ENCODE results near the gene MAGI2. TPM values are rescaled to one million over a fixed set of nuclear protein-coding genes. Genes with fewer than 3 reads are reported as not detected.
"Not testable (repeated sequence)": the region's sequence is repeated elsewhere in the genome, so short reads cannot be mapped to it uniquely, and the experiment has no call there.

Gene MAGI2
- total RNA-seq, 4 donors from 2014 or later, result 7.8 to 44.7 (median 21.1) TPM

DNA sequence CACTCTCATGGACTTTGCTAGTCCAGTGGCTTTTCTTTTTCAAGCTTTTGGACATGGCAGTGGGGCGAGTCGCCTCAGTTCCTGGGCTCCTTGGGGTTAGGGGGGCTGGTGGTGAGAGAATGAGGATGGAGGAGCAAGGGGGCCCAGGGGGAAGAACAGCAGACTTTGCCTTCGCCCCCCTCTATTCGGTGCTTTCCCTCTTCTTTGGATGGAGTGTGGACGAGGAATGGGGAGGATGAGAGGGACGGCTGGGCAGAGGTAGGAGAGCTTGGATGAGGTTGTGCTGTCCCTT is 255 bp downstream of the MAGI2 start:
- ATAC-seq, result no peak
- Histone ChIP-seq H3K9me3 (no peaks in the 10 kb centered on the region), H3K4me1 (peaks cover 8 to 51% (median 17%) of the 10 kb centered on the region in 3 donors), H3K4me3 (peak overlapping the region; percentile 79 to 89), H3K27me3 (no peaks in the 10 kb centered on the region), H3K36me3 (no peaks in the 10 kb centered on the region), H3K27ac (peak overlapping the region; percentile 55 to 97 (median 96))
- TF ChIP-seq POLR2A (IDR thresholded peaks at IDR 0.05), result no peak
- TF ChIP-seq POLR2AphosphoS5 (IDR thresholded peaks at IDR 0.05), result no peak
- TF ChIP-seq, protein P1, sequence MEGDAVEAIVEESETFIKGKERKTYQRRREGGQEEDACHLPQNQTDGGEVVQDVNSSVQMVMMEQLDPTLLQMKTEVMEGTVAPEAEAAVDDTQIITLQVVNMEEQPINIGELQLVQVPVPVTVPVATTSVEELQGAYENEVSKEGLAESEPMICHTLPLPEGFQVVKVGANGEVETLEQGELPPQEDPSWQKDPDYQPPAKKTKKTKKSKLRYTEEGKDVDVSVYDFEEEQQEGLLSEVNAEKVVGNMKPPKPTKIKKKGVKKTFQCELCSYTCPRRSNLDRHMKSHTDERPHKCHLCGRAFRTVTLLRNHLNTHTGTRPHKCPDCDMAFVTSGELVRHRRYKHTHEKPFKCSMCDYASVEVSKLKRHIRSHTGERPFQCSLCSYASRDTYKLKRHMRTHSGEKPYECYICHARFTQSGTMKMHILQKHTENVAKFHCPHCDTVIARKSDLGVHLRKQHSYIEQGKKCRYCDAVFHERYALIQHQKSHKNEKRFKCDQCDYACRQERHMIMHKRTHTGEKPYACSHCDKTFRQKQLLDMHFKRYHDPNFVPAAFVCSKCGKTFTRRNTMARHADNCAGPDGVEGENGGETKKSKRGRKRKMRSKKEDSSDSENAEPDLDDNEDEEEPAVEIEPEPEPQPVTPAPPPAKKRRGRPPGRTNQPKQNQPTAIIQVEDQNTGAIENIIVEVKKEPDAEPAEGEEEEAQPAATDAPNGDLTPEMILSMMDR (IDR thresholded peaks at IDR 0.05), result no peak
- TF ChIP-seq EP300 (IDR thresholded peaks at IDR 0.05), result no peak
- WGBS, 2 donors (ENCODE audit: low coverage in 1 of 2), result 0% methylated on average over 1 to 4 of the region's 6 CpGs

DNA sequence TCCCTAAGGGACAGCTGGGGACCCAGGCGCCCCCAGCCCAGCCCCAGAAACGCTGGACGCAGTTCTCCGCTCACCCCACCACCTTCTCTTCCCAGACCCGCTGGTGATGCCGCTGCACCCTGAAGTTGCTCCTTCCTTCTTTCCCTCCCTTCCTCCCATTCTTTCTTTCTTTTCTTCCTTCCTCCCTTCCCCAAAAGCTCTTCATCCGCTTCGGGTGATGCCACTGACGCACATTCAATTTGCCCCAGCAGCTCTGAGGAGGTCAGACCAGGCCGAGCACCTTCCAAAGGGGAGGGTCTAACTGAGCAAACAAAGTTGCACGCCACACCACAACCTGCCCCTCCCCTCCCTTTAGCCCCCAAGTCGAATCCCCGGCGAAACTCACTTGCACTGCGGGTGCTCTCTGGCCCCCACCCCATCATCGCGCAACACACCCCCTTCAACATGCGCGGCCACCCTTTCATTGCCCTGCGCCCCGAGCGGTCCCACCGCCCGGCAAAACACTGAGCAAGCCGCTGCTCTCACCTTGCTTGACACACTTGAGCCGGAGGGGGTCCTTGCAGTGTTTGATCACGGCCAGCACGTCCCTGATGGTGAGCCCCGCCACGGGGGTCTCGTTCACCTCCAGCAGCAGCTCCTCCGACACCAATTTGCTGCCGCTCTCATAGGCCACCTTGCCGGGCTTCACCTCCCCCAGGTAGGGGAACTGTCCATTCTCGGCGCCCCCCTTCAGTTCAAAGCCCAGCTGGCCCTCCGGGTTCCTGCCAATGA is 787 bp downstream of the MAGI2 start:
- Histone ChIP-seq H3K9me3 (no peaks in the 10 kb centered on the region), H3K4me3 (peak overlapping the region; percentile 79 to 89), H3K27ac (peak overlapping the region; percentile 55 to 97 (median 96)), H3K36me3 (no peaks in the 10 kb centered on the region), H3K27me3 (no peaks in the 10 kb centered on the region), H3K4me1 (peaks cover 8 to 46% (median 17%) of the 10 kb centered on the region in 3 donors)
- peak; percentile 1 for ATAC-seq
- TF ChIP-seq EP300 (IDR thresholded peaks at IDR 0.05) (no peak), POLR2AphosphoS5 (IDR thresholded peaks at IDR 0.05) (no peak), POLR2A (IDR thresholded peaks at IDR 0.05) (no peak)
- TF ChIP-seq, protein P1 (IDR thresholded peaks at IDR 0.05), result no peak
- 0 to 1% methylated on average over 7 to 20 of the region's 37 CpGs for WGBS, 2 donors (ENCODE audit: low coverage in 1 of 2)

DNA sequence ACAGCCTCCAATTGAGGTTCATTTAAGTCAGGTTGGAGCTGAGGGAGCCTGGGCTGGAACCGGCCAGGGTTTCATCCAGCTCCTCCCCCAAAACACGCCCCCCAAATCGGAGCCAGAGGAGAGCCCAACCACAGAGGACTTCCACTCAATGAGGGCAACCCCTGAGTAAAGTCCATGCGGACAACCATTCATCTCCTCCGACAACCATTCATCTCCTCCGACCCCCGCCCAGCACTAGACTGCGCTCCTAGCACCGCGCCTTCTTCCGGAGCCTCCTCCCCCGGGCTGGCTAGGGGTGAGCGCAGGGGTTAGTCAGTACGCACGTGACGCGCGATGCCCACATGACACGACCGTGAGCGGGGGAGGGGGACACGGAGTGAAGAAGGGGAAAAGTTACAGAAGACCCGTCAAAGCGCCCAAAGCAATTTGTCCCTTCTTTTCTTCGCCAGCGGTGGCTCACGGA is 1.4 kb downstream of the MAGI2 start:
- Histone ChIP-seq H3K27me3 (no peaks in the 10 kb centered on the region), H3K9me3 (no peaks in the 10 kb centered on the region), H3K36me3 (no peaks in the 10 kb centered on the region), H3K4me1 (peaks cover 8 to 40% (median 17%) of the 10 kb centered on the region in 3 donors), H3K4me3 (peak overlapping the region; percentile 79 to 89), H3K27ac (peak overlapping the region; percentile 55 to 97 (median 96))
- ATAC-seq, result peak; percentile 86
- TF ChIP-seq EP300 (IDR thresholded peaks at IDR 0.05) (no peak), POLR2A (IDR thresholded peaks at IDR 0.05) (peak; percentile 48 to 61), POLR2AphosphoS5 (IDR thresholded peaks at IDR 0.05) (peak; percentile 80)
- TF ChIP-seq, protein P1 (IDR thresholded peaks at IDR 0.05), result no peak
- 0% methylated on average over 6 to 10 of the region's 27 CpGs for whole genome bisulfite sequencing, 2 donors (ENCODE audit: low coverage in 1 of 2)

DNA sequence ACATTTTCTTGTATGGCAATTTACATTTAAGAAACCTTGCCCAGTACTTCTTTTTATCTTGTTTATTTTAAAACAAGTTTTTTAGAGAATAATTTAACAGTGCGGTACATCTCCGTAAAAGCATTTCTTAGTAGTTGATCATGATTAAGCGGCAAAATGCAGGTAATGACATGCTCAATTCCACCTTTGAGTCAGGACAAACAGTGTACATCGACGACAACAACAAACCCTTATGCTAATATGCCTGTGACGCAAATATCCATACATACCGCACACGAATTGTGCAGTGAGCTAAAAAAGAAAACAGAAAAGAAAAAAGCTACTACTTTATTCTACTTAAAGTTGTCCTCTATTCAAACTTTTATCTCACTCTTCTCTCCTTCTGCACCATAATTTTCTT is 1.9 kb downstream of the MAGI2 start:
- Histone ChIP-seq H3K36me3 (no peaks in the 10 kb centered on the region), H3K27me3 (no peaks in the 10 kb centered on the region), H3K27ac (peak overlapping the region; percentile 55 to 97 (median 96)), H3K9me3 (no peaks in the 10 kb centered on the region), H3K4me1 (peaks cover 8 to 35% (median 17%) of the 10 kb centered on the region in 3 donors), H3K4me3 (peak overlapping the region; percentile 79 to 89)
- 32 to 37% methylated on average over 8 of the region's 8 CpGs for WGBS, 2 donors (ENCODE audit: low coverage in 1 of 2)
- ATAC-seq, result no peak
- TF ChIP-seq, protein P1 (IDR thresholded peaks at IDR 0.05), result no peak
- TF ChIP-seq EP300 (IDR thresholded peaks at IDR 0.05), result no peak
- TF ChIP-seq POLR2A (IDR thresholded peaks at IDR 0.05), result no peak
- no peak for TF ChIP-seq POLR2AphosphoS5 (IDR thresholded peaks at IDR 0.05)

DNA sequence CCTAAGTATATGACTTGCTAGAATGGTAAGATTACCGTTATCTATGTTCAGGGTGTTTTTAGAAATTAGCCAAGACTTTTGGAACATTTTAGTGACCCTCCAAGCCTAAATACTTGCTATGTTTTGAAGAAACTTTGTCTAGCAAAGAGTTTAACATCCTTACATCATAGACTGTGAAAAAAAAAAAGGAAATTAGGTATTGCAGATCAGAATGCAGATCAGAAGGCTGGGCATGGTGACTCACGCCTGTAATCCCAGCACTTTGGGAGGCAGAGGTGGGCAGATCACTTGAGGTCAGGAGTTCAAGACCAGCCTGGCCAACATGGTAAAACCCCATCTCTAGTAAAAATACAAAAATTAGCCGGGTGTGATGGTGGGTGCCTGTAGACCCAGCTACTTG is 10.7 kb downstream of the MAGI2 start:
- not testable (repeated sequence) for H3K36me3 ChIP-seq, H3K27ac ChIP-seq, H3K27me3 ChIP-seq, H3K9me3 ChIP-seq, H3K4me1 ChIP-seq, H3K4me3 ChIP-seq, ATAC-seq
- WGBS, 2 donors (ENCODE audit: low coverage in 1 of 2), result 84 to 92% methylated on average over 2 to 3 of the region's 3 CpGs
